ENCODE measurements around the gene HCFC1R1. TPM values are rescaled to one million over a fixed set of nuclear protein-coding genes. Genes with fewer than 3 reads are reported as not detected.

Gene HCFC1R1
- total RNA-seq, 1 experiment from 2014 or later: 75.4 TPM

DNA sequence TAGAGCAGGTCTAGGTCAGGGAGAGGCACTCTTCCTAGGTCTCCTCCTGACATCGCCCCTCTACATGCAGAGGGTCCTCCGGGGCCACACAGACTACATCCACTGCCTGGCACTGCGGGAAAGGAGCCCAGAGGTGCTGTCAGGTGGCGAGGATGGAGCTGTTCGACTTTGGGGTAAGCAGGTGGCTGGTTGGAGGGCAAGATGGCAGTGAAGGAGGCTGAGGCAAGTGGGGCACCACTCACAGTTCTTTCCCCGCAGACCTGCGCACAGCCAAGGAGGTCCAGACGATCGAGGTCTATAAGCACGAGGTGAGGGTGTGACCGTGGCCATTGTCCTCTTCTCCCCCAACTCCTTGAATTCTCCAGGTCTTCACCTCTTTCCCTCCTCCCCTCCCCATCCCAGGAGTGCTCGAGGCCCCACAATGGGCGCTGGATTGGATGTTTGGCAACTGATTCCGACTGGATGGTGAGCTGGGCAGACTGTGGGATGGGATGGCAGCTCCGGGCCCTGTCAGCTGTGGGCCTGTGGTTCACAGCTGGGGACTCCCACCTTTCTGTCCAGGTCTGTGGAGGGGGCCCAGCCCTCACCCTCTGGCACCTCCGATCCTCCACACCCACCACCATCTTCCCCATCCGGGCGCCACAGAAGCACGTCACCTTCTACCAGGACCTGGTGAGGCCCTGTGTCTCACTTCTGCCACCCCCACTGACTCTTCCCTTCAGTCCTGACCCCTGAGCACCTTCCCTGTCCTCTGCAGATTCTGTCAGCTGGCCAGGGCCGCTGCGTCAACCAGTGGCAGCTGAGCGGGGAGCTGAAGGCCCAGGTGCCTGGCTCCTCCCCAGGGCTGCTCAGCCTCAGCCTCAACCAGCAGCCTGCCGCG is 3.1 kb upstream of the HCFC1R1 start:
- no peak for DNase-seq
- no TSS peak for BruUV-seq (replicated peaks)
- TF ChIP-seq, protein P1, sequence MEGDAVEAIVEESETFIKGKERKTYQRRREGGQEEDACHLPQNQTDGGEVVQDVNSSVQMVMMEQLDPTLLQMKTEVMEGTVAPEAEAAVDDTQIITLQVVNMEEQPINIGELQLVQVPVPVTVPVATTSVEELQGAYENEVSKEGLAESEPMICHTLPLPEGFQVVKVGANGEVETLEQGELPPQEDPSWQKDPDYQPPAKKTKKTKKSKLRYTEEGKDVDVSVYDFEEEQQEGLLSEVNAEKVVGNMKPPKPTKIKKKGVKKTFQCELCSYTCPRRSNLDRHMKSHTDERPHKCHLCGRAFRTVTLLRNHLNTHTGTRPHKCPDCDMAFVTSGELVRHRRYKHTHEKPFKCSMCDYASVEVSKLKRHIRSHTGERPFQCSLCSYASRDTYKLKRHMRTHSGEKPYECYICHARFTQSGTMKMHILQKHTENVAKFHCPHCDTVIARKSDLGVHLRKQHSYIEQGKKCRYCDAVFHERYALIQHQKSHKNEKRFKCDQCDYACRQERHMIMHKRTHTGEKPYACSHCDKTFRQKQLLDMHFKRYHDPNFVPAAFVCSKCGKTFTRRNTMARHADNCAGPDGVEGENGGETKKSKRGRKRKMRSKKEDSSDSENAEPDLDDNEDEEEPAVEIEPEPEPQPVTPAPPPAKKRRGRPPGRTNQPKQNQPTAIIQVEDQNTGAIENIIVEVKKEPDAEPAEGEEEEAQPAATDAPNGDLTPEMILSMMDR (IDR thresholded peaks at IDR 0.05; ENCODE audit: unreplicated experiment): no peak
- Mint-ChIP-seq H3K4me1 (ENCODE audit: low read depth, unreplicated experiment) (peaks cover 21% of the 10 kb centered on the region), H3K9me3 (ENCODE audit: low read depth, unreplicated experiment) (no peaks in the 10 kb centered on the region), H3K27me3 (ENCODE audit: unreplicated experiment) (no peaks in the 10 kb centered on the region), H3K36me3 (ENCODE audit: insufficient read depth, unreplicated experiment) (peaks cover 95% of the 10 kb centered on the region), H3K27ac (ENCODE audit: unreplicated experiment) (peak overlapping the region; percentile 63), H3K4me3 (ENCODE audit: low read depth, unreplicated experiment) (no peak overlapping the region)
- CTCF ChIA-PET: interaction anchor here (0.6 to 1.5 kb wide), 2 partner anchors 32 to 1745 kb away, joined by 3 to 4 read pairs; no protein-coding TSS in a partner anchor
- intact Hi-C loops (cut with micrococcal nuclease; ENCODE audit: unreplicated experiment): no loop called here

DNA sequence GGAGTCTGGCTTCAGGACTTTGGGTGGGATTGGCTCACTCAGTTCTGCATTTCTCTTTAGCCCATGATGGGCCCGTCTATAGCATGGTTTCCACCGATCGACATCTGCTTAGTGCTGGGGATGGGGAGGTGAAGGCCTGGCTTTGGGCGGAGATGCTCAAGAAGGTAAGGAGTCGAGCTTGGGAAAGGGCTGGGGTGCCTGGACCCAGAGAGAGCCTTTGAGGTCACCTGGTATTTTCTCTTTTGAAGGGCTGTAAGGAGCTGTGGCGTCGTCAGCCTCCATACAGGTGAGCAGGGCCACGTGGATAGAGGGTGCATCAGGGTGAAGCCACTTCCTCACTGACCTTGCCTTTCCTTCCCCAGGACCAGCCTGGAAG is 2.2 kb upstream of the HCFC1R1 start:
- CTCF ChIA-PET: no interaction called here
- Mint-ChIP-seq H3K9me3 (ENCODE audit: low read depth, unreplicated experiment) (no peaks in the 10 kb centered on the region), H3K27ac (ENCODE audit: unreplicated experiment) (peak overlapping the region; percentile 63), H3K4me3 (ENCODE audit: low read depth, unreplicated experiment) (no peak overlapping the region), H3K27me3 (ENCODE audit: unreplicated experiment) (no peaks in the 10 kb centered on the region), H3K36me3 (ENCODE audit: insufficient read depth, unreplicated experiment) (peaks cover 97% of the 10 kb centered on the region), H3K4me1 (ENCODE audit: low read depth, unreplicated experiment) (peaks cover 21% of the 10 kb centered on the region)
- intact Hi-C loops (cut with micrococcal nuclease; ENCODE audit: unreplicated experiment): no loop called here
- TF ChIP-seq, protein P1 (IDR thresholded peaks at IDR 0.05; ENCODE audit: unreplicated experiment): no peak
- DNase-seq: no peak
- BruUV-seq (replicated peaks): no TSS peak

DNA sequence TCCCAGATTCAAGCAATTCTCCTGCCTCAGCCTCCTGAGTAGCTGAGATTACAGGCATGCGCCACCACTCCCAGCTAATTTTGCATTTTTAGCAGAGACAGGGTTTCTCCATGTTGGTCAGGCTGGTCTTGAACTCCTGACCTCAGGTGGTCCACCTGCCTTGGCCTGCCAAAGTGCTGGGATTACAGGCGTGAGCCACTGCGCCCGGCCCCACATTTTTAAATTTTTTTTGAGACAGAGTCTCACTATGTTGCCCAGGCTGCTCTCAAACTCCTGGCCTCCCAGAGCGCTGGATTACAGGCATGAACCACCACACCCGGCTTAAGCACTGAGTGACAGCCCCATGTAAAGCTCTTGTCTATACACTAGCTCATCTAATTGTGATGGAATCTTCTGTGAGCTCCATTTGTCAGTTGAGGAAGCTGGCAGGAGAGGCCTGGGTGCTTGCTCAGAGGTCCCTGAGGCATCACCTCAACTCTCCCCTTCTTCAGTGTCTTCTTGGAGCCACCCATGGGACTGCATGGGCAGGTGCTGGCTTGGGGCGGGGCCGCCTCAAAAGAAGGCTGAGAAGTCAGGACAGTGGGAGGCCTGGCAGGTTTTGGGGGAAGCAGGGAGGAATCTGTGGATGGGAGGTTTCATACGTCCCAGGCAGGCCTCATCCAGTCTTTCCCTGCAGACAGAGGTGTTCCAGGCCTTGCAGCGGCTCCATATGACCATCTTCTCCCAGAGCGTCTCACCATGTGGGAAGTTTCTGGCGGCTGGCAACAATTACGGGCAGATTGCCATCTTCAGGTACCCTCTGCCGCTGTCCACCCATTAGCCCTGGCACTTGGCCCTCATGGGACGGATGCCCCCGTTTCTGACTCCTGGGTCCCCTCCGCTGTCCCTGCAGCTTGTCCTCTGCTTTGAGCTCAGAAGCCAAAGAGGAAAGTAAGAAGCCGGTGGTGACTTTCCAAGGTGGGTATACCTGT is 1.6 kb upstream of the HCFC1R1 start:
- DNase-seq: no peak
- BruUV-seq (replicated peaks): no TSS peak
- Mint-ChIP-seq H3K36me3 (ENCODE audit: insufficient read depth, unreplicated experiment) (peaks cover 100% of the 10 kb centered on the region), H3K4me3 (ENCODE audit: low read depth, unreplicated experiment) (peak overlapping the region; percentile 20), H3K4me1 (ENCODE audit: low read depth, unreplicated experiment) (peaks cover 22% of the 10 kb centered on the region), H3K27ac (ENCODE audit: unreplicated experiment) (peak overlapping the region; percentile 63), H3K27me3 (ENCODE audit: unreplicated experiment) (no peaks in the 10 kb centered on the region), H3K9me3 (ENCODE audit: low read depth, unreplicated experiment) (no peaks in the 10 kb centered on the region)
- CTCF ChIA-PET: interaction anchor here (0.6 to 7.8 kb wide), 3 partner anchors 9 to 18 kb away, joined by 4 to 126 read pairs (median 6); no protein-coding TSS in a partner anchor
- TF ChIP-seq, protein P1 (IDR thresholded peaks at IDR 0.05; ENCODE audit: unreplicated experiment): no peak
- intact Hi-C loops (cut with micrococcal nuclease; ENCODE audit: unreplicated experiment): no loop called here

DNA sequence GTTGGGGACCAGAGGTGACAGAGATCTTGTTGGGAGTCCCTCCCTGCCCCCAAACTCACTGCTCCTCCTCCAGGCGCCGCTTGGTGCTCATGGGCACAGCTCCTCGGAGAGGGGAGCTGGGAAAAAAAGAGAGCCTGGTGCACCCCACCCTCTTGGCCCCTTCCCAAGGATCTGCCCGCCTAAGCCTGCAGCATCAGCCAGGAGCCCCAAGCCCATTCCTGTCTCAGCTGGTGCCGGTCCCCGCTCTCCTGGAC is 400 bp downstream of the HCFC1R1 start:
- Mint-ChIP-seq H3K9me3 (ENCODE audit: low read depth, unreplicated experiment) (no peaks in the 10 kb centered on the region), H3K36me3 (ENCODE audit: insufficient read depth, unreplicated experiment) (peaks cover 88% of the 10 kb centered on the region), H3K27me3 (ENCODE audit: unreplicated experiment) (no peaks in the 10 kb centered on the region), H3K4me1 (ENCODE audit: low read depth, unreplicated experiment) (peaks cover 30% of the 10 kb centered on the region), H3K4me3 (ENCODE audit: low read depth, unreplicated experiment) (peak overlapping the region; percentile 80), H3K27ac (ENCODE audit: unreplicated experiment) (peak overlapping the region; percentile 89)
- BruUV-seq (replicated peaks): no TSS peak
- intact Hi-C loops (cut with micrococcal nuclease; ENCODE audit: unreplicated experiment): no loop called here
- peak; percentile 82 for DNase-seq
- TF ChIP-seq, protein P1 (IDR thresholded peaks at IDR 0.05; ENCODE audit: unreplicated experiment): no peak
- CTCF ChIA-PET: interaction anchor here (0.6 to 7.8 kb wide), 3 partner anchors 8 to 1269 kb away, joined by 3 to 126 read pairs (median 40); no protein-coding TSS in a partner anchor

All from Calu3 (cell line).